CD4-positive, alpha-beta T cell treated with Interleukin-4 for 1 hour (primary cell): ENCODE measurements around the gene MUC6.

Experiments
- DNase-seq, 2 donors: peaks; one replicate each; pipeline ENCODE4 v3.0.0-alpha.2; 2020 to 2022

The MUC6 gene, protein sequence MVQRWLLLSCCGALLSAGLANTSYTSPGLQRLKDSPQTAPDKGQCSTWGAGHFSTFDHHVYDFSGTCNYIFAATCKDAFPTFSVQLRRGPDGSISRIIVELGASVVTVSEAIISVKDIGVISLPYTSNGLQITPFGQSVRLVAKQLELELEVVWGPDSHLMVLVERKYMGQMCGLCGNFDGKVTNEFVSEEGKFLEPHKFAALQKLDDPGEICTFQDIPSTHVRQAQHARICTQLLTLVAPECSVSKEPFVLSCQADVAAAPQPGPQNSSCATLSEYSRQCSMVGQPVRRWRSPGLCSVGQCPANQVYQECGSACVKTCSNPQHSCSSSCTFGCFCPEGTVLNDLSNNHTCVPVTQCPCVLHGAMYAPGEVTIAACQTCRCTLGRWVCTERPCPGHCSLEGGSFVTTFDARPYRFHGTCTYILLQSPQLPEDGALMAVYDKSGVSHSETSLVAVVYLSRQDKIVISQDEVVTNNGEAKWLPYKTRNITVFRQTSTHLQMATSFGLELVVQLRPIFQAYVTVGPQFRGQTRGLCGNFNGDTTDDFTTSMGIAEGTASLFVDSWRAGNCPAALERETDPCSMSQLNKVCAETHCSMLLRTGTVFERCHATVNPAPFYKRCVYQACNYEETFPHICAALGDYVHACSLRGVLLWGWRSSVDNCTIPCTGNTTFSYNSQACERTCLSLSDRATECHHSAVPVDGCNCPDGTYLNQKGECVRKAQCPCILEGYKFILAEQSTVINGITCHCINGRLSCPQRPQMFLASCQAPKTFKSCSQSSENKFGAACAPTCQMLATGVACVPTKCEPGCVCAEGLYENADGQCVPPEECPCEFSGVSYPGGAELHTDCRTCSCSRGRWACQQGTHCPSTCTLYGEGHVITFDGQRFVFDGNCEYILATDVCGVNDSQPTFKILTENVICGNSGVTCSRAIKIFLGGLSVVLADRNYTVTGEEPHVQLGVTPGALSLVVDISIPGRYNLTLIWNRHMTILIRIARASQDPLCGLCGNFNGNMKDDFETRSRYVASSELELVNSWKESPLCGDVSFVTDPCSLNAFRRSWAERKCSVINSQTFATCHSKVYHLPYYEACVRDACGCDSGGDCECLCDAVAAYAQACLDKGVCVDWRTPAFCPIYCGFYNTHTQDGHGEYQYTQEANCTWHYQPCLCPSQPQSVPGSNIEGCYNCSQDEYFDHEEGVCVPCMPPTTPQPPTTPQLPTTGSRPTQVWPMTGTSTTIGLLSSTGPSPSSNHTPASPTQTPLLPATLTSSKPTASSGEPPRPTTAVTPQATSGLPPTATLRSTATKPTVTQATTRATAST (N-terminal part only)

DNA sequence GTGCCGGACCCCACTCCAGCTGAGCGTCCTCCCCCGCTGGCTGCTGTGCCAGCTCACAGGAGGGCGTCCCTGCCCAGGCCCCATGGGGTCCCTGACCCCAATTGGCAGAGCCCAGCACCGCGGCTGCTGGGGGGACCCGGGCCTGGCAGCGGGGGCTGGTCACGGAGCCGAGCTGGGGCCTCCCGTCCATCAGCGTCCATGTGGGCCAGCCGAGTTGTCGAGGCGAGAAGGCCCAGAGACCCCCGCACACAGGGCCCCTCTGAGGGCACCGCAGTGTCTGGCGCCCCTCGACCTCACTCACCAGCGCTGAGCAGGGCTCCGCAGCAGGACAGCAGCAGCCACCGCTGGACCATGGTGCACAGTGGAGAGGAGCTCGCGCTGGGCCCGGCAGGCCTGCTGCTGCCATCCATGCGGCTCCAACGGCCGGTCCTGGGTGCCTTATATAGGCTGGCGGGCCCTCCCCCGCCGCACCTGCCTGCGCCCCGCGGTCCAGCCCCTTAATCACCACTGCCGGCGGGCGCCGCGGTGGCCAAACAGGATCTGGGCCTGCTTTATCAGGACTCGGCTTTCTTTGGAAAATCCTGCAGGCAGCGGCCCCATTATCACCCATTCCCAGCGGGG is at the start of gene MUC6:
Gene MUC6, minus strand, starts transcription at position 416 of the 621 bp plus-strand sequence. Its CDS starts 63 bp downstream, at position 353.
- DNase-seq = no peak

- DNase-seq = no peak
These were observed 49.1 kb upstream of the MUC6 start for GRCh38 chr11:1085440-1086170.

GRCh38 chr11:1084561-1085439 is 48.3 kb upstream of the MUC6 start:
- DNase-seq = no peak

DNA sequence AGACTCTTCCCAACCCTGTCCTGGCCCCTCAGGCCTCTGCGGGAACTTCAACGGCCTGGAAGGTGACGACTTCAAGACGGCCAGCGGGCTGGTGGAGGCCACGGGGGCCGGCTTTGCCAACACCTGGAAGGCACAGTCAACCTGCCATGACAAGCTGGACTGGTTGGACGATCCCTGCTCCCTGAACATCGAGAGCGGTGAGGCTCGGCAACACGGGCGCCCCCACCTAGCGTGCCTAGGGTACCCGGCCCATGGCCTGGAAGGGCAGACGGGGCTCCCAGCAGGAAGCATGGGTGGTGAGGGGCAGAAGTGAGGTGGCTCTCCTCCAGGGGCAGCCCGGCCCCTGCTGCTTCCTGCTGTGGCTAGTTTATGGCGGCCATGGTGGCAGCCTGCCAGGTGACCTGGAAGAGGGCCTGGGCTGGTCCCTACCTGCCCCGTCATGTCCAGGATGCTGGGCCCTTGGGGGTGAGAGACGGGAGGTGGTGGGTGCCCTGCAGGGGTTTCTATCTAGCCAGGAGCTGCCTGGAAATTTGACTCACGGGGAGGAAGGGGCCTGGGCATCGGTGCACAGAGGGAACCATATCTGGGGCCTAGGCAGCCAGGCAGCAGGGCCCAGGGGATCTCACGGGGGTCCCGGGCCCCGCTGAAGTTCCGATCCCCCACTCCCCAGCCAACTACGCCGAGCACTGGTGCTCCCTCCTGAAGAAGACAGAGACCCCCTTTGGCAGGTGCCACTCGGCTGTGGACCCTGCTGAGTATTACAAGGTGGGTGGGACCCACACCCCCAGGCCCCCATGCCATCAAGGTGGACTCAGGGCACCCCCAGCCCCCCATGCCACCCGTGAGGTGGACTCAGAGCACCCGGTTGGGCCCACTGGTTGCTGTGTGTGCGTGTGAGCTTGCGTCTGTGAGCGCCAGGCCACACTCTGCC is 47.4 kb upstream of the MUC6 start:
- DNase-seq = no peak

DNA sequence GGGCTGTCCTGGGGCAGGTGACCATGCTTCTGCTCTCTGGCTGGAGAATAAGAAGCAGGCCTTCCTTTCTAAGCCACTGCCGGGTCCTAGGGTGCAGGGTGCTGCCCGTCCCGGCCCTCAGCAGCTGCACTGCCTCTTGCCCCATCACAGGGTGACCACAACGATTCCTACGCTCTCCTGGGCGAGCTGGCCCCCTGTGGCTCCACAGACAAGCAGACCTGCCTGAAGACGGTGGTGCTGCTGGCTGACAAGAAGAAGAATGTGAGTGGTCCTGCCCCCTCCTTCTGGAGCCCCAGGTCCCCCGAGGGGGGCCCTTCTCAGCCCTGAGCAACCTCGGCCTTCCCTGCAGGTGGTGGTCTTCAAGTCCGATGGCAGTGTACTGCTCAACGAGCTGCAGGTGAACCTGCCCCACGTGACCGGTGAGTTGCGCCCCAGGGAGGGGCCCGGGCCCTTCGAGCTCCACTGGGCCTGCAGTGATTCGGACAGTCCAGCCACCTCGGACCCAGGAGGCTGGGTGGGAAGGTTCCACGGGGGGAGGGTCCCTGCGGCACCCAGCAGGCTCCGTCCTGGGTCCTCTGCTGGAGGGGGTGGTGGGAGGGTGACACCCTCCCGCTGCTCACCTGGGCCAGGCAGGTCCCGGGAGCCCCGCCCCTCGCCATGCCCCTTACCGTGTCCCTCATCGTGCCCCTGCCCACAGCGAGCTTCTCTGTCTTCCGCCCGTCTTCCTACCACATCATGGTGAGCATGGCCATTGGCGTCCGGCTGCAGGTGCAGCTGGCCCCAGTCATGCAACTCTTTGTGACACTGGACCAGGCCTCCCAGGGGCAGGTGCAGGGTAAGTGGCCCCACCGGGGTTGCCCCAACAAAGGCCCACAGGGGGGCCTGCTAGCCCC is 46.5 kb upstream of the MUC6 start:
- DNase-seq = no peak

DNA sequence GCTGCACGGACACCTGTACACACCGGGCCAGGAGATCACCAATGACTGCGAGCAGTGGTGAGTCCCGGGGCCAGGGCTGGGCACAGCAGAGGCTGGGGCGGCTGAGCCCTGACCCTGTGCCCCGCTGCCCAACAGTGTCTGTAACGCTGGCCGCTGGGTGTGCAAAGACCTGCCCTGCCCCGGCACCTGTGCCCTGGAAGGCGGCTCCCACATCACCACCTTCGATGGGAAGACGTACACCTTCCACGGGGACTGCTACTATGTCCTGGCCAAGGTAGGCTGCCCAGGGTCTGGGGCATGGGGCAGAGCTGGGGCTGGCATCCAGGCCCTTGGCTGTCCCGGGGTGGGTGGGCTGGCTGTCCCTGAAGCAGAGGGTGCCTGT is 45.8 kb upstream of the MUC6 start:
- no peak for DNase-seq

- DNase-seq = no peak
These were observed 45.2 kb upstream of the MUC6 start for GRCh38 chr11:1081601-1082311.

DNA sequence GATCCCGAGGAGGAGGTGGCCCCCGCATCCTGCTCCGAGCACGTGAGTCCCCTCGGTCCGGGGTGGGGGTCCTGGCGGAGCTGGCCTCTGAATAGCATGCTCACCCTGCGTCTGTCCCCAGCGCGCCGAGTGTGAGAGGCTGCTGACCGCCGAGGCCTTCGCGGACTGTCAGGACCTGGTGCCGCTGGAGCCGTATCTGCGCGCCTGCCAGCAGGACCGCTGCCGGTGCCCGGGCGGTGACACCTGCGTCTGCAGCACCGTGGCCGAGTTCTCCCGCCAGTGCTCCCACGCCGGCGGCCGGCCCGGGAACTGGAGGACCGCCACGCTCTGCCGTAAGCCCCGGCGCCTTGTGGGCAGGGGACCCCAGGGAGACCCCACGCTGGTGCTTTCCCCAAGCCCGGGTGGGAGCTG is 41.7 kb upstream of the MUC6 start:
- DNase-seq = no peak

DNA sequence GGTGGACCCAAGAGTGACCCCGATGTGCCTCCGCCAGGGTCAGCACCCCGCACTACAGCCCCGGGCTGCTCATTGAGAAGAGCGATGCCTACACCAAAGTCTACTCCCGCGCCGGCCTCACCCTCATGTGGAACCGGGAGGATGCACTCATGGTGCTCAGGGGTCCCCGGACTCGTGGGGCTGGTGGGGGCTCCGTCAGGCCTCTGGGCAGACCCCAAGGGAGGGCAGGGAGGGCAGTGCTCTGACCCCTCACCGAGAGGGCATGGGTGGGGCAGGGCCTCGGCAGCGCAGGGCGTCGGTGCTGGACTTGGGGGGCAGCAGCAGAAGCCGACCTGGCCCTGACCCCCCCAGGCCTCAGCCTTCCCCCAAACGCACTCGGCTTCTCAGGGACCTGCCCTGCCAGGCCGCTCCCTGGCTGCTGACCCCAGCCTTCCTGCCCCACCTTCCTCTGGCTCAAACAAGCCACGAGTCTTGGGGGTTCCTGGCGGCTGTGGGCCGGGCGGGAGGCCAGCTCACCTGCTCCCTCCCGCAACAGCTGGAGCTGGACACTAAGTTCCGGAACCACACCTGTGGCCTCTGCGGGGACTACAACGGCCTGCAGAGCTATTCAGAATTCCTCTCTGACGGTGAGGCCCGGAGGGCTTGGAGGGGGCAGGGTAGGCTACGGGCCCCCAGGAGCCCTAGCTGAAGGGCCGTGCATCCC is 41.0 kb upstream of the MUC6 start:
- no peak for DNase-seq

DNA sequence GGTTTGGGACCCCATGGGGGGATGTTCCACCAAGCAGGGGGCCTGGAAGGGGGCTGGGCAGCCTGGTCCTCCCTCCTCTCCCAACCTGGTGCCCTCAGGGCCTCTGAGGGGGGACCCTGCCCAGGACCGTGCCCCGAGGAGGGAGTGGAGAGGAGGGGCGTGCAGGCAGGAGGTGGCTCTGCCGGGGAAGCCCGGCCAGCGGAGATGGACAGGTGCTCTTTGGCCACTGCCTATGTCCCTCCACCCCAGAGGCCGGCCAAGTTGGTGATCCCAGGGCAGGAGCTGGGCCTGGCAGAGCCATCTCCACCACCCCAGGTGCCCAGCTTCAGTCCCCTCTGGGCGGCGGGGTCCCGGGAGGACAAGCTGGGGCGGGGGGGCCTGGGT is 40.5 kb upstream of the MUC6 start:
- no peak for DNase-seq

- no peak for DNase-seq
These were observed 39.6 kb upstream of the MUC6 start for GRCh38 chr11:1076061-1076665.

GRCh38 chr11:1075341-1075911 is 38.9 kb upstream of the MUC6 start:
- no peak for DNase-seq

GRCh38 chr11:1074244-1075221 is 38.0 kb upstream of the MUC6 start, which contains the start of gene MUC2:
TSS of gene MUC2 (plus strand) at chr11:1074874.
- DNase-seq = no peak

DNA sequence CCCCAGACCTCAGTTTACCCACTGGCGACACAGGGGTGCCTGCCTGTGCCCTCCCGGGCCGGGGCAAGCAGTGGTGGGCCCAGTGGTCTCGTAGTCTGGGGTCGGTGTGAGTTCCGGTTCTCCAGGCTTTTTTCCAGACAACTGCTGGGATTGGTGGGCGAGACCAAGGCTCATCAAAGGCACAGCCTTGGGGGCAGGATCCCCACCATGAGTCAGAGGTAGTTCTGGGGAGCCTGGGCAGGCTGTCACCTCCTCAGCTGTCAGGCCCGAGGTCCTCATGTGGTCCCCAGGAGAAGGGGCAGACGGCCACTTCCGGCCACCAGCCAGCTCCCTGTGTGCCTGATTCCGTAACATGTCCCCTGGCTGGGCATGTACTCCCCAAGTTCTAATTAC is 37.3 kb upstream of the MUC6 start:
- DNase-seq = no peak

GRCh38 chr11:1073261-1073724 is 36.8 kb upstream of the MUC6 start:
- no peak for DNase-seq
